T47D (cell line): Measurements from ENCODE around the gene RHBDL3.
A peak's percentile ranks its signal among the peaks of the same experiment; 100 is the strongest.
"Not testable (repeated sequence)": the region's sequence is repeated elsewhere in the genome, so short reads cannot be mapped to it uniquely, and the experiment has no call there.

ENCODE experiments used
- DNase-seq, 2 experiments: peaks; one replicate each; pipeline versions ENCODE4 v3.0.0 to v3.0.0-alpha.2; 2011 to 2012; ENCODE audit warnings: low read depth in 1 of 2, low spot score in 1 of 2
- JUND ChIP-seq: IDR thresholded peaks from 2 replicates; pipeline ENCODE4 v1.6.1; 2012; ENCODE audit warnings: low read depth
- in situ Hi-C: cut with HindIII; loops from 2 replicates; pipeline ENCODE4 v1.10.0; 2016; ENCODE audit warnings: low sequenced_read_pairs, low pct_unique_long_range_greater_than_20kb

Gene RHBDL3

DNA sequence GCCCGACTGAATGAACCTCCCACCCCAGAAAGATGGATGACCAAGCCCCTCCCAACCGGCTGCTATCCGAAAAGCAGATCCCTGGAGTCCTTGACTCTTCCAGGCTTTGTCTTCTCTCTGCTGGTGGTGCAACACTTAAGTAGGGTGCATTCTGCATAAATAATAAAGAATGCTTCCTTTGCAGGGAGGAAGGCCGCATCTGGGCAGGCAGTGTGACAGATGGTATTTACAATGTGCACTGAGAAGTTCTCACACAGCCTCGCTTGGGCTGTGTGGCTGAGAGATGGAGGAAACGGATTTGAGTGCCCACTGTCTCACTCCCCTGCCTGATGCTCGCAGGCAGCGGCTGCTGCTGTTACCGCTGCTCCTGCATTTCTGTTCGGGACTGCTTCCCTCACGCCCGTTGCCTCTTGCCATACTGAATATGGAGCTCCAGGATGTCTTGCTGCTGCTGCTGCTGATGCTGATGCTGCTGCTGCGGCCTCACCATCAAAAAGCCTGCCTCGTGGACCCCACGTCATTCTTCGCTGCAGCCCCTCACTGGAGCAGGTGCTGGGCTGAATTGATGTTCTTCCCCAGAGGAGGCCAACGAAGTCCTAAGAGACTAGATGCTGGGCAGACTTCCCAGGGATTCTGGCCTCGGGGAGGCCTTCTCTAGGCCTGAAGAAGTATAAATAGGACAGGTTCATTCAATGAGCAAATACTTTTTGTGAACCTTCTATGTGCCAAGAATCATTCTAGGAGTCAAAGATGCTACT, 7.1 kb upstream of the RHBDL3 start:
- no peak for DNase-seq
- in situ Hi-C loops, result no loop called here
- no peak for TF ChIP-seq JUND

DNA sequence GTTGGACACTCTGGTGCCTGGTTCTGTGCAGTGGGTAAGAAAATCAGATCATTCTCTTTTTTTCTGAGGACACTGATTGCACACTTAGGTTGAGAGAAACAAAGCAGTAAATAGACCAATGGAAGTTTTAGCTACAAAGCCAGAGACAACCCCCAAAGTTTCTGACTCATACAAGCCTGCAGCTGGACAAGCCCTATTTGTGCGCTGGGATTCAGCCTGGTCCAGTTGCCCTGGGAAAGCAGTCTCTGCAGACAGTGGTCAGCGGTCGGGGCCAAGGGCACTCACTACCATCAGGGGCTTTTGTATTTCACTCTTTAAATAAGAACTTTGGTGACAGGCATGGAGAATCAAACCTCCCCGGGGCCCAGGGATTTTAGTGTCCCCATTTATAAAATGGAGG, 6.0 kb upstream of the RHBDL3 start:
- no peak for TF ChIP-seq JUND
- DNase-seq, result no peak
- in situ Hi-C loops, result no loop called here

DNA sequence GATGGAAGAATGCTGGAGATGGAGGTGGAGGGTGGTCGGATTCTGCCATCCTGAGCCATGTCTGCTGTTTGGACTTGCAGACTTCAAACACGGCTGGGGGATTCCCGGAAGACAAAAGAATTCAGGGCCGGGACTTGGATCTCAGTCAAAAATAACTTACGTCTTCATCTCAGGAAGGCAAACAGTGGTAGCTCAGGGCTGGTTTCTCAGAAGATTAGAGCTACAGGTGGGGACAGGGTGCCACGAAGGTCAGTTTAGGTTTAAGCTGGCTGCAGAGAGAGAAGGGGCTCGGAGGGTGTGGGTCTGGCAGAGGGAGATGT, 4.3 kb upstream of the RHBDL3 start:
- no peak for TF ChIP-seq JUND
- in situ Hi-C loops, result no loop called here
- DNase-seq, result no peak

DNA sequence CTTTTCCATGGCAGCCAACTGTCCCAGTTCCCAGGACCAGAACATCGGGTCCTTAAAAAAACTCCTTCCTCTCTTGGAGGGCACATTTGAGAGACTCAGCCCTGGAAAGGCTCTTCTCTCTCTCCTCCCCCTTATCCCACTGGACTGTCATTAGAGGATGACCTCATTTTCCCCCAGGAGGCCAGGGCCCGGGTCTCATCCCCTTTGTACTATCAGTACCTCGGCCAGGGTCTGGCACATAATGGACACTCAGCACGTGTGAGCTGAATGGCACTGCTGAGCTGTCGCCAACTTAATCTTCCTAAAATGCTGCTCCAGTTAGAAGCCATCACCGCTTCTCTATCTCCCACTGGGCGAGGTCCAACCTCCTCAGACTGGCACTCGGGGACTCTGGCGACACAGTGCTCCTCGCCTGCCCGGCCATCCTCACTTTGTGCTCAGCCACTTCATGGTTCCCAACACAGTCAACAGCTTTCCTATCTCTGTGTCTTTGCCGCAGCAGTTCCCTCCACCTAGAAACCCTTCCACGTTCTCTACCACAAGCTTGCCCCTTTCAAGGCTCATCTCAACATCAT, 3.6 kb upstream of the RHBDL3 start:
- no peak for TF ChIP-seq JUND
- in situ Hi-C loops, result no loop called here
- DNase-seq, result no peak

DNA sequence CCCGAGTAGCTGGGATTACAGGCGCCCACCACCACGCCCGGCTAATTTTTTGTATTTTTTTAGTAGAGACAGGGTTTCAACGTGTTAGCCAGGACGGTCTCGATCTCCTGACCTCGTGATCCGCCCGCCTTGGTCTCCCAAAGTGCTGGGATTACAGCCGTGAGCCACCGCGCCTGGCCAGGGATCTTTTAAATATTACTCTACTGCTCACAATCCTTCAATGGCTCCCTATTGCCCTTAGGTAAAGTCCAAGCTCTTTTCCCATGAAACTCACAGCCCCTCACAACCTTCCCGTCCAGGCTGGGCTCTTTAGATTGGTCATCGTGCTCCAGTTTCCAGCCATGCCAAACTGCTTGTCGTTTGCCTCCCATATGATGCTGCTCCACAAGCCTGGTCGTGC, 2.1 kb upstream of the RHBDL3 start:
- DNase-seq, in situ Hi-C loops: not testable (repeated sequence)

DNA sequence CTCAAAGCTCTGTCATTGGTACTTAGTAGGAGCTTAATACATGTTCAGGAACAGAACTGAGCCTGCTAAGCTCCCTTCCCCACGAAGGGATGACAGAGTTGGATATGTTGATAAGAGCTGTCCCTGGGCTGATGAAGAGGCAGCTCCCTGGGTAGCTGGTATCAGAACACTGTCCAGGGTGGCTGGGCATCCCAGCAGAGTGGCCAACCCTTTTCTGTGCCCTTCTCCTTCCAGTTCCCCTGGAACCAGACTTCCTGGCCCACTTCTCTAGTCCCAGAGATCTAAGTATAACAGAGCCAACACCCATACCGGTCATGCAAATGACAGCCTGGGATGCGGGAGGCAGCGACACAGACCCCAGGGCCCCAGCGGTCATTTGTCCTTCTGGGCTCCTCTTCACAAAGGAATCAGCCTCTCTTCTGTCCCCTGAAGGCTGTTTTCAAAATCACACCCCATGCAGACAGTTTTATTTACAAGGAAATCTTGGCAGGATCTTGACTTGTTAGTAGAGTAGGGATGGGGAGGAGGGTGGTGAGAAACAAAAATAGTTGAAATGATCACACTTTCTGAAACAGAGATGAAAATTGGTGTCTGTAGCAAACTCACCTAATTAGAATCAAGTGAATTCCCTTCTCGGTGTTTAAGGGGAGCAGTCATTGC, 1.4 kb upstream of the RHBDL3 start:
- no peak for TF ChIP-seq JUND
- no peak for DNase-seq
- in situ Hi-C loops, result no loop called here

DNA sequence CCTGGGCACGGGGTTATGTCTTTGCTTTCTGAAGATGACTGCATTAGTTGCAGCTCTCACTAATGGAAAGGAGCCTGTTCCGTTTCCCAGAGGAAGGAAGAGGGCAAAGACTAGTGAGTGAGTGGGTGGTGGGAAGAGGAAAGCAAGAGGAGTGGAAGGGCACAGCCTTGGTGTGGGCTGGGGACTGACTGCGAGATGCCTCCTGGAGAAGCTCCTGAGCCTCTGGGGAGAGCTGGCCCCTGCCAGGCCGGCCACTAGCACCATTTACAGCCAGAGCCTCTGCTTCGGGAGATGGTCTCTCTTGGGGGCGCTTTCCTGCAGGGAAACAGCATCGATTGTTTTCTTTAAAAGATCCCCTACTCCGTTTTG, 825 bp upstream of the RHBDL3 start:
- no peak for DNase-seq
- in situ Hi-C loops, result no loop called here
- TF ChIP-seq JUND, result no peak

DNA sequence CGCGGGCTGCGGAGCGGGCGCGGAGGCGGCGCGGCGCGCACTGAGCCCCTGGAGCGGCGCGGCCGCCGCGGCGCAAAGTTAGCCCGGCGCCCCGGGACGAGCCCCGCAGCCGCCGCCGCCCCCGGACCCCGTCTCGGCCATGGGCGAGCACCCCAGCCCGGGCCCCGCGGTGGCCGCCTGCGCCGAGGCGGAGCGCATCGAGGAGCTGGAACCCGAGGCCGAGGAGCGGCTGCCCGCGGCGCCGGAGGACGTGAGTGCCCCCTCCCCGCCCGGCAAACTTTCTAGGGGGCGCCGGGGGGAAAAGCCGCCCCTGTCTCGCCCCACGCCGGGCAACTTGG, 388 bp downstream of the RHBDL3 start:
- DNase-seq, result no peak
- TF ChIP-seq JUND, result no peak
- in situ Hi-C loops, result no loop called here

DNA sequence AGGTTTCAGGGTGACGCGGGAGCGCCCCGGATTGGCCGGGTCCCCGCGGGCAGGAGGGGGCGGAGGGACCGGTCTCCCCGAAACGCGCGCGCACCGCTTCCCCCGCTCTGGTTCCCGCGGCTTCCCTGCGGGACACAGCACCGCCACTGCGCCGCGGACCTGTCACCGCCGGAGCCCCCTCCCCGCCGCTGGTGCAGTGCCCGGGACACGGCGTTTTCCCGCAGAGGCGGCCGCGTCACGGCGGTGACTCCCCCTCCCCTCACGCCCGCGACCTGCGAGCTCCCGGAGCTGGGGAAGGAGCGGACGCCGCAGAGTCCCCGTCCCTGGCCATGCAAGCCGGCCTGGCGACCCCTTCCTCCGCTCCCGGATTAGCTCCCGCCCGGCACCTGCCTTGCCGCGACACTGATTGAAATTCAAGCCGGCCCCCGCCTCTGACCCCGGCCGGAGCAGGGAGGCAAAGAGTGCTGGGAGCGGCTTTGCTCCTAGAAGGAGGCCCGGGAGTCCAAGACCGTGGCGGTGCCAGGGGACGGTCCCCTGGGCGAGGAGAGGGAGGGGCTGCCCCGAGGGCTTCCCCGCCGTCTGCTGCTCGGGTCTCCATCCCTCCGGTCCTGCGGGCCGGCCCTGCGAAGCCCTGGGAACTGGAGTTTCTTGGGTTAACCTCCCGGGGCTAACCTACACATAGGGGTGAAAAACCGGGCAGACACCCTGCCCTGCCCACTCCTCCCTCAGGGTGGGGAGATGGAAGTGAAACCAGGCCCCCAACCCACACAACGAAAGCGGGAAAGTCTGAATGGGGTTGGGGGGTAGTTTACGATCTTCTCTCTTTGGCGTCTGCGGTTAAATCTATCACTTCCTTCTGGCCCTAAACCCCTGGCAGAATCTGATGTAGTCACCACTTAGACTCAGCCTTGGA, 1.0 kb downstream of the RHBDL3 start:
- no peak for TF ChIP-seq JUND
- in situ Hi-C loops, result no loop called here
- no peak for DNase-seq

DNA sequence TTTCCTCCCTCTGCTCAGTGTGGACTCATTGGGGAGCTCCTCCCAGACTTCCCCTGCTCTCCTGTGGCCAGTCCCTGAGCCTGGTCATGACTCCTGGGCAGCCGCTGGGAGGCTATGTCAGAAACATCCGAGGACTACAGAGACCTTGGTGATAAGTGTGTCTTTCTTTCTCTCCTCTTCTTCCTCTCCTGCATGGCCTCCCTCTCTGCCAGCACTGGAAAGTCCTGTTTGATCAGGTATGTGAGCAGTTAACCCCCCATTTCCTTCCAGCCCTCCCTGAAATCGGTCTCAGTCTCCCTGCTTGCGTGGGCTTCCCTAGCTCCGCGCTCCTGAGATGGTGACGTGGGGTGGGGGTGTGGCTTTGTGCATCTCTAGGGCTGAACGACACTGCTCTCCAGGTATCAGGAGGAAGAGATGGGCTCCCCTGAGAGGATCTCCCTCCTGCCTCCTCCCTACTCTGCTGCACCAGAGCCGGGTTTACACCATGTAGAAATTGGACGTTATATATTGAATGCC, 2.1 kb downstream of the RHBDL3 start:
- in situ Hi-C loops, result no loop called here
- no peak for TF ChIP-seq JUND
- peak in 1 of 2 experiments; percentile 35 for DNase-seq

DNA sequence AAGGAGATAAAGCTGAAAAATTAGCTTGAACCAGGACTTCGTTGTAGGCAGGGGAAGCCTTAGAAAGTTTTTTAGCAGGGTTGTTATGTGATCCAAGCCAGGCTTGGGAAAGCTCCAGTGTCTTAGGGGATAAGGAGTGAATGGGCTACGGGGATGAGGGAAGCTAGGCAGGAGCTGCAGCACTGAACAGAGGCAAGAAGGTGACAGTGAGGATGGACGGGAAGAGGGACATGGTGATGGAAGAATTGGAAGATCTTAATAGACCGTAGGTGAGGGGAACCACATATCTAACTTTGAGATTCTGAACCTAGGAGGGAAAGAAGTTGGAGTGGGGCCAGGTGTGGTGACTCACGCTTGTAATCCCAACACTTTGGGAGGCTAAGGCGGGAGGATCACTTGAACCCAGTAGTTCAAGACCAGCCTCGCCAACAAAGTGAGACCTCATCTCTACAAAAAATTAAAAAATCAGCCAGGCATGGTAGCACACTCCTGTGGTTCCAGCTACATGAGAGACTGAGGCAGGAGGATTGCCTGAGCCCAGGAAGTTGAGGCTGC, 3.2 kb downstream of the RHBDL3 start:
- no peak for DNase-seq
- no peak for TF ChIP-seq JUND
- in situ Hi-C loops, result no loop called here

DNA sequence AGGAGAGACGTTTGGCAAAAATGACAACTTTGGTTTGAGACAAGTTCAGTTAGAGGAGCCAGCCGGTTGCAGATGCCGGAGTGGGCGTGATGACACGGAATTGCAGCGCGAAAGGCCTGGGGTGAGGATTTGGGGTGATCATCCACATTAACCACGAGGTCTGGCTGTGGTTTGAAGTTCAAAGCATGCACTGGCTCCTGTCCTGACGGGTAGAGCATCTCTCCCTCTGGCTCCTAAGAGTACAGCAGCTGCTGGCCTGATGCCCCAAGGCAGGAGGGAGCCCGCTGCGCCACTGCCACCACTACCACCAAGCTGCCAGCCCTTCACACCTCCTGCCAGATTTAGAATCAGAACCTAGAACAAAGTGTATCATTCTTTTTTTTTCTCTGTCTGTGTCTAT, 3.7 kb downstream of the RHBDL3 start:
- no peak for DNase-seq
- in situ Hi-C loops, result no loop called here
- TF ChIP-seq JUND, result no peak
